ENCODE data around the gene CDKAL1.

CDKAL1 gene

DNA sequence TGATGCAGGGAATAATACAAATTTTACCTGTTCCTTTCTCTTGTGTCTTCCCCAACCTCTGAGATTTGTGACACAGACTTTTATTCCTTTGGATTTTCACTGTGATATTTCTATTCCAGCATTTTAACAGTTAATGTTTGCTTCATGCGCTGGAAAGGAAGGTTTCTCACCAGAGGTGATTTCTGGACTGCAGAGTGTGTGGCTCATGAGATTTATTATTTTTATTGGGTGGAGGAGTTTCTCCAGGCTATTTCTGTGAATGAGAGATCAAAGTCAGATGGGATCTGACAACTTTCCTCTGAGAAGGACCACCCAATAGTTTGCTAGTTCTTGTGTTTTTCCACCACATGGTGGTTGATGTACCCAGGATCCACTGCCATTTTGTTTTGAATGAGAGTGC, 377.5 kb downstream of the CDKAL1 start:
- TF ChIP-seq, protein P1, sequence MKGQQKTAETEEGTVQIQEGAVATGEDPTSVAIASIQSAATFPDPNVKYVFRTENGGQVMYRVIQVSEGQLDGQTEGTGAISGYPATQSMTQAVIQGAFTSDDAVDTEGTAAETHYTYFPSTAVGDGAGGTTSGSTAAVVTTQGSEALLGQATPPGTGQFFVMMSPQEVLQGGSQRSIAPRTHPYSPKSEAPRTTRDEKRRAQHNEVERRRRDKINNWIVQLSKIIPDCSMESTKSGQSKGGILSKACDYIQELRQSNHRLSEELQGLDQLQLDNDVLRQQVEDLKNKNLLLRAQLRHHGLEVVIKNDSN (IDR thresholded peaks at IDR 0.05) = no peak
- TF ChIP-seq YY1 (IDR thresholded peaks at IDR 0.05; ENCODE audit: low read depth) (no peak), FOXM1 (IDR thresholded peaks at IDR 0.05; ENCODE audit: borderline replicate concordance, low read depth) (no peak), NFIC (IDR thresholded peaks at IDR 0.05) (no peak), CEBPB (IDR thresholded peaks at IDR 0.05) (no peak), RAD21 (IDR thresholded peaks at IDR 0.05; ENCODE audit: low read depth) (no peak), TAF1 (IDR thresholded peaks at IDR 0.05; ENCODE audit: low read depth) (no peak), TEAD4 (IDR thresholded peaks at IDR 0.05) (no peak), EGR1 (IDR thresholded peaks at IDR 0.05) (no peak), EP300 (IDR thresholded peaks at IDR 0.05; ENCODE audit: borderline replicate concordance) (no peak), ZBTB7A (IDR thresholded peaks at IDR 0.05; ENCODE audit: low read depth) (no peak), TCF12 (IDR thresholded peaks at IDR 0.05; ENCODE audit: low read depth) (no peak)

DNA sequence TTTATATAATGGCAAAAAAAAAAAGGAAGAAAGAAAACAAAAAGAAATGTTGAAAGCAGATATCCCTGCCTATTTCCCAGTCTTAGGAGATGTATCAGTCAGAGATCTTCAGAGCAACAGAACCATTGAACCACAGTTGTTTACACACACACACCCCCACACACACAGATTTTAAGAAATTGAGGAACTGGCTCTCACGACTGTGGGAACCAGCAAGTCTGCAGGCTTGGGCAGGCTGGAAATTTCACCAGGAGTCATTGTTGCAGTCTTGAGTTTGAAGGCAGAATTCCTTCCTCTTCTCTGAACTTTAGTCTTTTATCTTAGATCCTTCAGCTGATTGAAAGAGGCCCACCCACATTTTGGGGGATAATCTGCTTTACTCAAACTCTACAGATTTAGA, 380.9 kb downstream of the CDKAL1 start:
- TF ChIP-seq, protein P2, sequence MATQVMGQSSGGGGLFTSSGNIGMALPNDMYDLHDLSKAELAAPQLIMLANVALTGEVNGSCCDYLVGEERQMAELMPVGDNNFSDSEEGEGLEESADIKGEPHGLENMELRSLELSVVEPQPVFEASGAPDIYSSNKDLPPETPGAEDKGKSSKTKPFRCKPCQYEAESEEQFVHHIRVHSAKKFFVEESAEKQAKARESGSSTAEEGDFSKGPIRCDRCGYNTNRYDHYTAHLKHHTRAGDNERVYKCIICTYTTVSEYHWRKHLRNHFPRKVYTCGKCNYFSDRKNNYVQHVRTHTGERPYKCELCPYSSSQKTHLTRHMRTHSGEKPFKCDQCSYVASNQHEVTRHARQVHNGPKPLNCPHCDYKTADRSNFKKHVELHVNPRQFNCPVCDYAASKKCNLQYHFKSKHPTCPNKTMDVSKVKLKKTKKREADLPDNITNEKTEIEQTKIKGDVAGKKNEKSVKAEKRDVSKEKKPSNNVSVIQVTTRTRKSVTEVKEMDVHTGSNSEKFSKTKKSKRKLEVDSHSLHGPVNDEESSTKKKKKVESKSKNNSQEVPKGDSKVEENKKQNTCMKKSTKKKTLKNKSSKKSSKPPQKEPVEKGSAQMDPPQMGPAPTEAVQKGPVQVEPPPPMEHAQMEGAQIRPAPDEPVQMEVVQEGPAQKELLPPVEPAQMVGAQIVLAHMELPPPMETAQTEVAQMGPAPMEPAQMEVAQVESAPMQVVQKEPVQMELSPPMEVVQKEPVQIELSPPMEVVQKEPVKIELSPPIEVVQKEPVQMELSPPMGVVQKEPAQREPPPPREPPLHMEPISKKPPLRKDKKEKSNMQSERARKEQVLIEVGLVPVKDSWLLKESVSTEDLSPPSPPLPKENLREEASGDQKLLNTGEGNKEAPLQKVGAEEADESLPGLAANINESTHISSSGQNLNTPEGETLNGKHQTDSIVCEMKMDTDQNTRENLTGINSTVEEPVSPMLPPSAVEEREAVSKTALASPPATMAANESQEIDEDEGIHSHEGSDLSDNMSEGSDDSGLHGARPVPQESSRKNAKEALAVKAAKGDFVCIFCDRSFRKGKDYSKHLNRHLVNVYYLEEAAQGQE (IDR thresholded peaks at IDR 0.05; ENCODE audit: low read depth) = no peak
- TF ChIP-seq, protein P1 (IDR thresholded peaks at IDR 0.05) = no peak
- no peak for TF ChIP-seq FOXM1 (IDR thresholded peaks at IDR 0.05; ENCODE audit: borderline replicate concordance, low read depth)

DNA sequence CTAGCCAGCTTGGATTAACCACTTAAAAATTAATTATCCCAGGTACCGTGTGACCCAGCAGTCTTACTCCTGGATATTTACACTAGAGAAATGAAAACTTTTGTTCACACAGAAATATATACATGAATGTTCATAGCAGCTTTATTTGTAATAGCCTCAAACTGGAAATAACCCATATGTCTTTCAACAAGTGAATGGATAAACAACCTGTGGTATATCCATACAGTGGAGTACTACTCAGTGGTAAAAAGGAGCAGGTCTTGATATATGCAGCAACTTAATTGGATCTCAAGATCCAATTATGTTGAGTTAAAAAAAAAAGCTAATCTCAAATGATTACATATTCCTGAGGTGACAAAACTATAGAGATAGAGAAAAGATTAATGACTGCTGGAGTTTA, 381.4 kb downstream of the CDKAL1 start:
- no peak for TF ChIP-seq TEAD4 (IDR thresholded peaks at IDR 0.05)
- TF ChIP-seq FOXM1 (IDR thresholded peaks at IDR 0.05; ENCODE audit: borderline replicate concordance, low read depth) = no peak
- TF ChIP-seq CREB1 (IDR thresholded peaks at IDR 0.05; ENCODE audit: low read depth) = no peak
- TF ChIP-seq CEBPB (IDR thresholded peaks at IDR 0.05) = no peak
- no peak for TF ChIP-seq EGR1 (IDR thresholded peaks at IDR 0.05)
- no peak for TF ChIP-seq YY1 (IDR thresholded peaks at IDR 0.05; ENCODE audit: low read depth)
- TF ChIP-seq, protein P2 (IDR thresholded peaks at IDR 0.05; ENCODE audit: low read depth) = no peak
- TF ChIP-seq, protein P1 (IDR thresholded peaks at IDR 0.05) = no peak
- TF ChIP-seq, protein P3, sequence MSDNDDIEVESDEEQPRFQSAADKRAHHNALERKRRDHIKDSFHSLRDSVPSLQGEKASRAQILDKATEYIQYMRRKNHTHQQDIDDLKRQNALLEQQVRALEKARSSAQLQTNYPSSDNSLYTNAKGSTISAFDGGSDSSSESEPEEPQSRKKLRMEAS (IDR thresholded peaks at IDR 0.05) = no peak
- no peak for TF ChIP-seq ZBTB7A (IDR thresholded peaks at IDR 0.05; ENCODE audit: low read depth)
- no peak for TF ChIP-seq TAF1 (IDR thresholded peaks at IDR 0.05; ENCODE audit: low read depth)
- no peak for TF ChIP-seq TCF12 (IDR thresholded peaks at IDR 0.05; ENCODE audit: low read depth)
- TF ChIP-seq RAD21 (IDR thresholded peaks at IDR 0.05; ENCODE audit: low read depth) = no peak

DNA sequence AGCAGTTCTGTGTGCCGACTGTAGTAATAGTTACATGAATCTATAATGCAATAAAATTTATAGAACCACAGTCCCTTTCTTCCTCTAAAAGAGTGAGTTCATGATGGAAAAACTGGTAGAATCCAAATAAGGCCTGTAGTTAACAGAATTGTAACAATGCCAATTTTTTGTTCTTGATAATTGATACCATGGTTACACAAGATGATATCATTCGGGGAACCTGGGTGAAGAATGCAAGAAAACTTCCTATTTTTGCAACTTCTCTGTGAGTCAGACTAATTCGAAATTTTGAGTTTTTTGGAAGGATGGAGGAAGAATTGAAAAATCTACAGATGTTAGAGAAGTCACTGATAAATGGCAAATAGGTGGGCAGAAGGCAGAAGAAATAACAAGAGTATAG, 381.8 kb downstream of the CDKAL1 start:
- no peak for TF ChIP-seq NFIC (IDR thresholded peaks at IDR 0.05)
- no peak for TF ChIP-seq RAD21 (IDR thresholded peaks at IDR 0.05; ENCODE audit: low read depth)
- no peak for TF ChIP-seq EGR1 (IDR thresholded peaks at IDR 0.05)
- no peak for TF ChIP-seq TAF1 (IDR thresholded peaks at IDR 0.05; ENCODE audit: low read depth)
- TF ChIP-seq, protein P3 (IDR thresholded peaks at IDR 0.05) = no peak
- TF ChIP-seq, protein P2 (IDR thresholded peaks at IDR 0.05; ENCODE audit: low read depth) = no peak
- TF ChIP-seq CREB1 (IDR thresholded peaks at IDR 0.05; ENCODE audit: low read depth) = no peak
- TF ChIP-seq TEAD4 (IDR thresholded peaks at IDR 0.05) = no peak
- TF ChIP-seq FOXM1 (IDR thresholded peaks at IDR 0.05; ENCODE audit: borderline replicate concordance, low read depth) = no peak
- TF ChIP-seq TCF12 (IDR thresholded peaks at IDR 0.05; ENCODE audit: low read depth) = no peak
- TF ChIP-seq YY1 (IDR thresholded peaks at IDR 0.05; ENCODE audit: low read depth) = no peak
- TF ChIP-seq, protein P1 (IDR thresholded peaks at IDR 0.05) = no peak
- no peak for TF ChIP-seq CEBPB (IDR thresholded peaks at IDR 0.05)
- TF ChIP-seq EP300 (IDR thresholded peaks at IDR 0.05; ENCODE audit: borderline replicate concordance) = no peak
- TF ChIP-seq ZBTB7A (IDR thresholded peaks at IDR 0.05; ENCODE audit: low read depth) = no peak
